ENCODE measurements around the gene SAXO1.

SAXO1 gene

DNA sequence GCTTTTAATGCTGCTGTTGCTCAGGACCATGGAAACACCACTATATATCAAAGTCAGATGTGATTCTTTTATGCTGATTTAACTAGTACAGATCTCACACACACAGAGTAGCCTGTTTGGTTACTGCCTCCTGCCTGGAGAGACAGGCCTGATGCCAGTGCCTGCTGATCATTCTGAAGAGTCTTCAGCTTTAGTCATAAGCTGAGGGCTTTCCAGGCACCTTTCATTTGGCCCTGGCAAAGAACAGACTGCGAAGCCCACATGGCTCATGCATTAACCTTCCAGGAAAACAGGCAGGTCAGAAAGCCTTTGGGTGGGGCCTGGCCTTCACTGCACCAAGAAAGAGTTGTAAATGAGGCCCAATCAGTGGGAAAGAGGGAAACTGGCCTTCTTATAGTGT is 144.7 kb downstream of the SAXO1 start:
- no peak for DNase-seq (ENCODE audit: extremely low read depth in 1 of 2, low read depth in 1 of 2)

- DNase-seq (ENCODE audit: extremely low read depth in 1 of 2, low read depth in 1 of 2): no peak
Observed at GRCh38 chr9:18887546-18887945, 145.5 kb downstream of the SAXO1 start.

DNA sequence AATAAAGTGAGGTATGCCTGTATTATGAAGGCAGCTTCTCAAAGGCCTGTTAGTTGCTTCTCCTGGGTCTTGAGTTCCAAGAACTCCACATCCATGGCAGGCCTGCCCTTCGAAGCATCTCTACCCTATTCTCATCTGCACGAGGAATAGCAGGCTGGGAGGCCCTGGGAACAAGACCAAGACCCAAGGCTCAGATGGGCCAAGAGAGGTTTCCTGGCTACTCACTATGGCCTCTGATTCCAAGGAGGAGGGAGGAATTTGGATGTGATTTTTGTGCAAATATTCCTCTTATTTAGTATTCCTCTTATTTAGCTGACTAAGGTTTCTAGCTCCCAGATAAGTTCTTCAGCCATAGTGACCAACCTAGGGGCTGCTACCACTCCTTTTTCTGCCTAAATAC is 151.3 kb downstream of the SAXO1 start:
- DNase-seq (ENCODE audit: extremely low read depth in 1 of 2, low read depth in 1 of 2): no peak

GRCh38 chr9:18877984-18878383 is 155.0 kb downstream of the SAXO1 start:
- no peak for DNase-seq (ENCODE audit: extremely low read depth in 1 of 2, low read depth in 1 of 2)

Measured in activated CD8-positive, alpha-beta memory T cell treated with anti-CD3 and anti-CD28 coated beads for 1 hour (primary cell).